Glomerular endothelial cell (primary cell): ENCODE data around the gene CLUH. TPM values are rescaled to one million over a fixed set of nuclear protein-coding genes. Genes with fewer than 3 reads are reported as not detected.
"Not testable (repeated sequence)": the region's sequence is repeated elsewhere in the genome, so short reads cannot be mapped to it uniquely, and the experiment has no call there.

Experiments
- DNase-seq: peaks from one replicate; pipeline ENCODE4 v3.0.0-alpha.2; 2011; ENCODE audit warnings: low read depth, low spot score; ENCODE audit errors: extremely low read depth
- total RNA-seq: library from RNA; depleted of rRNA; stranded (reverse); fragments of >200 nt; gene quantifications from 2 replicates; pipeline ENCODE4 v1.2.3, GENCODE V29; 2015

The CLUH gene
- total RNA-seq, 1 donor from 2014 or later: 80.3 TPM

DNA sequence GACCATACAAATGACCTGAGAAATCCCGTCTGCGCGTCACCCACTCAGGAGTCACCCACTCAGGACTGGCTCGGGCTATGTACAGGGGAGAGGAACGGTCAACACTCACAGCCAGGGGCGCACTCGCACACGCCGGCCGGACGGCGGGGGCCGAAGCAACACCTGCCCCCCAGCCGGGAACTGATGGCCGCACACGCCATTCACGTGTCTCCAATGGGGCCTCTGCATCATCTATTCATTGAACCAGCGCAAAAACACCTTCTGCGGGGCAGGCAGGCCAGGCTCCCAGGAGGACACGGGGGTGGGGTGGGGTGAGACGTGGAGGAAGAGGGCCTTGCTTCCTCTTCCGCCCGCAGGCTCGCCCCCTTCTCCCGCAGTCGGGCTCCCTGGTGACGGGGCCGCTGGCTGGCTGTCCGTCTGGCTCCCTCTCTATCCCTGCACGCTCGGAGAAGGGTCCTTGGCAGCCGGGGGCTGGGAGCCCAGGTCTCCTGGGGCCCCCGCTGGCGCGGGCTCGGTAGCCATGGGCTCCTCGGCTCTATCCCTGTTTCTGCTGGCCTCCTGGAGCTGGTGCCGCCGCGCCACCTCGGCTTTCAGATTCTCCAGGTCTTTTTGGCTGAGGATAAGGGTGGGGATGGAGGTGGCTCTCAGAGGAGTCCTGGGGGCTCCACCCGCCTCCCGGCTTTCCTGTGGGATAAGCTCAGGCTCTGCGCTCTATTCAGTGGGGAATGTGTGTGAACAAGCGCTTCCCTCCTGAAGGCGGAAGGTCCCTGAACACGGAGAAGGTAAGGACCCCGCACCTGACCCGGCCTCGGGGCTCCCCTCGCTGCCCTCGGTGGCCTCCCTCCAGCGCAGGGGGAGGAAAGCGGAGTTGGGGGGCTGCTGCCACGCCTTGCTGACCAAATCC, 21.1 kb downstream of the CLUH start:
- DNase-seq: no peak

GRCh38 chr17:2689411-2690164, 22.0 kb downstream of the CLUH start:
- no peak for DNase-seq

DNA sequence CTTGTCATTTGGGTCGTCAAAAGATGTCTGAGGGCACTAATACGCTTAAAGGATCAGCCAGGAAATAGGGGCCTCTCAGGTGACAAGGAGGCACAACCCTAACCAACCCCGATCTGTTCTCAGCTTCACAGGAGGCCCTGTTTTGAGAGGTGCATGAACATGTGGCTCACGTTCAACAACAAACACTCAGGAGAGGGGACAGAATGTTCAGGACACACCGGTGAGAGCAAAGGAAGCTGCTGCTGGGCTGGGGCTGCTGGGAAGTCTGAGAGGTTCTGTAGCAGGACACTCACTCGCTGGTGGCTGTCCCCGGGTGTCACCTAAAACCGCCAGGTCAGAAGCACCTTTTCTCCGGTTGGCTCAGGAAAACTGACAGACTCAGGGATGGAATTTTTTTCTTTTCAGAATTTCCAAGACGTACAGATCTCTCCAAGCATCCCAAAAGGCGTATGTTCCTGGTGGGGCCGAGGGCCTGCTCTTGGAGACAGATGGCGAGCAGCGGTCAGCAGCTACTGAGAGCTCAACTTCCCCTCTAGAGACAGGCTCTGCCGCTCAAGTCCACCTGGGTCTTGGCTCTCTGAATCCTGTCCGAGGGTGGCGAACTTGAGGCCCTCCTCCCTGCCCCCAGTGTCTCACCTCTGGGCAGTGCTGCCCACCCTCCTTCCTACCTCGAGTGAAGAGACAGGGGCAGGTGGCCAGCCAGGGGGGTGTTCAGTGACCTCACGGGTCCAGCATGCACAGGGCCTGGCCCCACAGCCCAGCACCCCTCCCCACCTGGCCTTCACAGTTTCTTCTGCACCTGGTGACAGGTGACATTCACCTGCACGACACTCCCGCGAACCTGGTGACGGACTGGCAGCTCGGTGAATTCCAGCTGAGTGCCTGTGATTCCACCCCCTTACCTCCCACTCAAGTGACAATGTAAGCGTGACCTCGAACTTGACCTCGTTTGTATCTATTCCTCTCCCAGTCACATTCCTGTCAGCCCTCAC, 22.9 kb downstream of the CLUH start:
- no peak for DNase-seq

DNA sequence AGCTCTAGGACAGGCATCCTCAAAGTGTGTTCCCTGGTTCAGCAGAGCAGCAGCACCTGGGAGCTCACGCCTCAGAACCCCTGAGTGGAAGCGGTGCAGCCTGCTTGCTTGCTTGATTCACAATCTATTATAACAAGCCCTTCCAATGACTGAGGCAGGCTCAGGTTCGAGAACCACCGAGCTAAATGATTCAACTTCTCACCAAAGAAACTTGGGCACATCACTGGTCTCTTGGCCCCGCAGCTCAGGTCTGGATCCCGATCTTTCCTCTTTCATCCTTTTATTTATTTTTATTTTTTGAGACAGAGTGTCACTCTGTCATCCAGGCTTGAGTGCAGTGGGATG, 24.5 kb downstream of the CLUH start:
- no peak for DNase-seq

- no peak for DNase-seq
Measured at GRCh38 chr17:2685696-2686095, 25.9 kb downstream of the CLUH start.

- no peak for DNase-seq
Measured at GRCh38 chr17:2684549-2684948, 27.0 kb downstream of the CLUH start.

DNA sequence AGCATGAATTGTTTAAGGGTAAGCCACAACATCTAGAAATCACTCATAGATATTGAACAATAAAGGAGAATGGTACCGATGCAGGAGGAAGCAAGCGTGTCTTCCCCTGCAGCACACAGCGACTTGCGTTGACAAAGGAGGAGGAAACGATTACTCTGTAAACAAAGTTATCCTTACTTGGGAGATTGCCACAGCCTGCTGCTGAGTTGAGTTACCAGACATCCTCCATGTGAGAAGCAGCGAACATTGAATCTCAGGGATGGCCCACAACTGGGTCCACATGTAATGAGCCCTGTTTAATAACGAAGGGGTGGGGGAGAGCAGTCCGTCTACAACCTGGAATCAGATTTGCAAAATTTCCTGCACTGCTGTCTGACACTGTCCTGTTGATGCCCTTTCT, 27.7 kb downstream of the CLUH start:
- no peak for DNase-seq

DNA sequence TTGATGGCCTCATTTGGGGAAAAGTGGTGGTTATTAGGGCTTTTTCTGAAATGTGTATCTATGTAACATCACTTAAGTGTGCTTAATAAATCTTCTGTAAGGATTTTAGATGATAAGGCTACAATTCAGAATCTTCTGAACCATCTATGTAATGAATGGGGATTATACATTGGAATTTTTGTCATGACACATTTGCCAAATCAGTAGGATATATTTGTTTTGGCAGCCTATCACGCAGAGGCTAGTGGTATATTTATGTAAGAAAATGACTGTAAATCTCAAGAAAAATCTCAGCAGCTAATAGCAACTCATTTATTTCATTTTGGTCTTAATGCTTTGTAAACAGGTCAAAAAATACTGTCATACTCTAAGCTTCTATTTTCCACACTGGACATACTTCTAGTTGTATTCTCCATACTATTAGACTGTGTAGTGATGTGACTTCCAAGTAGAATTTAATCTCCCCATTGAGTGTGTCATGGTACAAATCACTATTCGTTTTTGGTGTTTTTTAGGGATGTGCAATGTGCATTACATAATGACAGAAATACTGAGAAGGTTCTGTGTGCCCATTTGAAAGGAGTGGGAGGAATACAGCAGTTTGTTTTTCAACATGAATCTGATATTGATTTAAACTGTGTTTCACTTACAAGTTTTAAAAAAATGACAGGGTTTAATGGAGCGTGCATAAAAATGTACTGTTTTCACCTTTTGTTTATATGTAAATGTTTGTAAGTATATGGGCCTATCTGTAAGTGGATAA, 29.2 kb downstream of the CLUH start:
- DNase-seq: no peak

GRCh38 chr17:2681650-2682049, 29.9 kb downstream of the CLUH start:
- no peak for DNase-seq

GRCh38 chr17:2680961-2681360, 30.6 kb downstream of the CLUH start:
- DNase-seq: no peak

DNA sequence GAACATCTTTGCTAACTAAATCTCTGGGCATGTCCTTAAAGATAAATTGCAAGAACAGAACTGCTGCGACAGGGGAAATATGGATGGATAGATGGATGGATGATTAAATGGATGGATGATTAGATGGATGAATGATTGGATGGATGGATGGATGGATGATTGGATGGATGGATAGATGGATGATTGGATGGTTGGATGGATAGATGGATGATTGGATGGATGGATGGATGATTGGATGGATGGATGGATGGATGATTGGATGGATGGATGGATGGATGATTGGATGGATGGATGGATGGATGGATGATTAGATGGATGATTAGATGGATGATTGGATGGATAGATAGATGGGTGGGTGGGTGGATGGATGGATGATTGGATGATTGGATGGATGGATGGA, 32.3 kb downstream of the CLUH start:
- DNase-seq: not testable (repeated sequence)

- DNase-seq: no peak
Measured at GRCh38 chr17:2672026-2672425, 39.5 kb downstream of the CLUH start.

- not testable (repeated sequence) for DNase-seq
Measured at GRCh38 chr17:2660410-2660809, 51.2 kb downstream of the CLUH start.

DNA sequence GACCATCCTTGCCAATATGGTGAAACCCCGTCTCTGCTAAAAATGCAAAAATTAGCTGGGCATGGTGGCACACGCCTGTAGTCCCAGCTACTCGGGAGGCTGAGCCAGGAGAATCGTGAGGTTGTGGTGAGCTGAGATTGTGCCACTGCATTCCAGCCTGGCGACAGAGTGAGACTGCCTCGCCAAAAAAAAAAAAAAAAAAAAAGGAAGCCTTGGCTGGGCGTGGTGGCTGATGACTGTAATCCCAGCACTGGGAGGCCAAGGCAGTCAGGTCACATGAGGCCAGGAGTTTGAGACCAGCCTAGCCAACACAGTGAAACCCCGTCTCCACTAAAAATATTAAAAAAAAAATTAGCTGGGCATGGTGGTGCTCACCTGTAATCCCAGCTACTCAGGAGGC, 52.2 kb downstream of the CLUH start:
- not testable (repeated sequence) for DNase-seq

DNA sequence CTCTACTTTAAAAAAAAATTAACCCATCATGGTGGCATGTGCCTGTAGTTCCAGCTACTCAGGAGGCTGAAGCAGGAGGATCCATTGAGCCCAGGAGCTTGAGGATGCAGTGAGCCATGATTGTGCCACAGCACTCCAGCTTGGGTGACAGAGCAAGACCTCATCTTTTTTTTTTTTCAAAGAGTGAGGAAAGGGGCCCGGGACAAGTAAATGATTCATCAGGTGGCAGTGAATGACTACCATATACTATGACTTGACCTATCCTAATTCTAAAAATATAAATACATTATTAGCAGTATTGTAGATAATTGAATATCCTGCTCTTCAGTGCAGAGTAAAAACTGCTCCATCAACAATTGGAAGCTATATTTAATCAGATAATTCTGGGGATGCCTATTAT, 55.3 kb downstream of the CLUH start:
- no peak for DNase-seq

GRCh38 chr17:2655546-2655945, 56.0 kb downstream of the CLUH start:
- no peak for DNase-seq

DNA sequence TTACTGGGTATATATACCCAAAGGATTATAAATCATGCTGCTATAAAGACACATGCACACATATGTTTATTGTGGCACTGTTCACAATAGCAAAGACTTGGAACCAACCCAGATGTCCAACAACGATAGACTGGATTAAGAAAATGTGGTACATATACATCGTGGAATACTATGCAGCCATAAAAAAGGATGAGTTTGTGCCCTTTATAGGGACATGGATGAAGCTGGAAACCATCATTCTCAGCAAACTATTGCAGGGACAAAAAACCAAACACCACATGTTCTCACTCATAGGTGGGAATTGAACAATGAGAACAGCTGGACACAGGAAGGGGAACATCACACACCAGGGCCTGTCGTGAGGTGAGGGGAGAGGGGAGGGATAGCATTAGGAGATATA, 58.7 kb downstream of the CLUH start:
- DNase-seq: not testable (repeated sequence)

- no peak for DNase-seq
Measured at GRCh38 chr17:2649191-2649590, 62.4 kb downstream of the CLUH start.

- no peak for DNase-seq
Measured at GRCh38 chr17:2647957-2648356, 63.6 kb downstream of the CLUH start.

DNA sequence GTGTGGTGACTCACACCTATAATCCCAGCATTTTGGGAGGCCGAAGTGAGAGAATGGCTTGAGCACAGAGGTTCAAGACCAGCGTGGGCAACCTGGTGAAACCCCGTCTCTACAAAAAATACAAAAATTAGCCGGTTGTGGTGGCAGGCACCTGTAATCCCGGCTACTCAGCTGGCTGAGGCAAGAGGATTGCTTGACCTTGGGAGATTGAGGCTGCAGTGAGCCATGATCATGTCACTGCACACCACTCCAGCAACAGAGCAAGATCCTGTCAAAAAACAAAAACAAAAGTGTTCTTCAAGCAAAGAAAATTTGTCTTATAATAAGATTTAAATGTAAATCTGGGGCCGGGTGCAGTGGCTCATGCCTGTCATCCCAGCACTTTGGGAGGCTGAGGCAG, 66.6 kb downstream of the CLUH start:
- no peak for DNase-seq
